Activated gamma-delta T cell treated with Interleukin-2 at 50 U/mL for 16 hours (primary cell): ENCODE results near the gene PRDM12.

Experiments
- DNase-seq: peaks from one replicate; pipeline ENCODE4 v3.0.0-alpha.2; 2020

The PRDM12 gene

DNA sequence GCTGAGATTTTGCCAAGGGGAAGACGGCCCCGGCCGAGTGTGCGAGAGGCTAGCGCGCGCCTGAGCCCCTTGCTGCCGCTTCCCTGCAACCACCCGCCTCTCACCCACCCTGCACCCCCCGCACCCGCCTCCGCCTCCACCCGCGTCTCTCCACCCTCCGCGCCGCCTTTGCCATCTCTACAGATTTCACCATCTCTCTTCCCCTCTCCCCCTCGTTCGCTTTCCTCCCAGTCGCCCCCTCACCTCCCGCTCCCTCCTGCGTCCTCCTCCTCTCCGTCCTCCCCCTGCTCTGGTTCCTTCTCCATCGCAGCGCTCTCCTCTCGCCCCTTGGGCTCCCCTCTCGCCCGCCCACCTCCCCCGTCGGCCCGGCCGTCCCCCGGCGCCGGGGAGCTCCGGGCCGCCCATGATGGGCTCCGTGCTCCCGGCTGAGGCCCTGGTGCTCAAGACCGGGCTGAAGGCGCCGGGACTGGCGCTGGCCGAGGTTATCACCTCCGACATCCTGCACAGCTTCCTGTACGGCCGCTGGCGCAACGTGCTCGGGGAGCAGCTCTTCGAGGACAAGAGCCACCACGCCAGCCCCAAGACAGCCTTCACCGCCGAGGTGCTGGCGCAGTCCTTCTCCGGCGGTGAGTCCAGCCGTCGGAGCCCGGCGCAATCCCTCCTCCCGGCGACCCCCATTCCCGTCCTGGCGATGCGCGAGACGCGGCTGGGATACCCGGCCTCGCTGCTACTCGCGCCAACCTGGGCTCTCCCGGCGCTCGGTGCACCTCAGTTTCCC lies at the start of gene PRDM12:
Gene PRDM12, plus strand, starts transcription at position 344 of the 778 bp plus-strand sequence. Its CDS starts 60 bp downstream, at position 404.
- DNase-seq = no peak

DNA sequence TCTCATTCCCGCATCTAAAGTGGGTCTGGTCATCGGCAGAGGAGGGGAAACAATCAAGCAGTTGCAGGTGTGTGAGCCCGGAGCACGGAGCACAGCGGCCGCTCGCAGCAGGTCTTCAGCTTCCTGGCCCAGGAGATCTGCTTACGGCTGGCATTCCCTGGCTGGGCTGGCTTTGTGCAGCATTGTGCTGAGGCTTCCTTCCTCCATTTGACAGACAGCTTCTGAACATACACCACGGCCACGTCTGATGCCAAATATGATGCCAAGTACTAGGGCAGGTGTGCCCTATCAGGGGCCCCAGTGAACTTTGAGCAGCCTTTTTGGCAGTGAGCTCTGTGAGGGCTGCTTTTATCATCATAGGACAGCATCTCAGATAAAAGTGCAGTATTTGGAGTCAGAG lies 47.9 kb upstream of the PRDM12 start:
- no peak for DNase-seq

DNA sequence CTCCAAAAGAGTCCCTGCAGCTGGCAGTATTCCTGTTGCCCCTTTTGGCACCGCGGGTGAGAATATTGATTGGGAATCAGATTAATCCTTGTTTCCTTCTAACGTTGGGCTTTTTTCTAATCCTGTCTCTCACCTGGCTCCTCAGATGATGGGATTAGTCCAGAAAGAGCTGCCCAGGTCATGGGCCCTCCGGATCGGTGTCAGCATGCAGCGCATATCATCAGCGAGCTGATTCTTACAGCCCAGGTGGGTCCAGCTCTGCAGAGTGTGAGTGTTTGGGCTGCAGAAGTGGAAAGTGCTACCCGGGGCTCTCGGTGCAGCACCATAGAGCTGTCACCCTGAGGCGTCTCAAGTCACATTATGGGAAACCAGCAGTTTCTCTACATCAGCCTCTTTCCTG lies 40.9 kb upstream of the PRDM12 start:
- no peak for DNase-seq

DNA sequence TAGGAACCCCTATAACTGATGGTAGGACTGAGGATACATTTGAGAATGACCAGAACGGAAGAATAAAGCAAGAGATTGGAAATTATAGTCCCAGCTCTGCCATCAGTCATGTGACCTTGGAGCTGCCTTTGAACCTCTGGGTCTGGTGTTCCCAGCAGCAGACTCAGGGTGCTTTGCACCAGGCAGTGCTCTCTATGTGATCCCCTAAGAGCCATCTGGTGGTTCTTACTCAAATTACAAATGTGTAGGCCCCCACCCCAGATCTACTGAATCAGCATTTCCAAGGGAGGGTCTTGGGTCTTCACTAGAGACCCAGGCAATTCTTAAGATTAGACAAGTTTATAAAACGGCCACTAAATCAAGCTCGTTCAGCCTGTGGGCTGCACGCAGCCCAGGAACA lies 40.2 kb upstream of the PRDM12 start:
- no peak for DNase-seq

DNA sequence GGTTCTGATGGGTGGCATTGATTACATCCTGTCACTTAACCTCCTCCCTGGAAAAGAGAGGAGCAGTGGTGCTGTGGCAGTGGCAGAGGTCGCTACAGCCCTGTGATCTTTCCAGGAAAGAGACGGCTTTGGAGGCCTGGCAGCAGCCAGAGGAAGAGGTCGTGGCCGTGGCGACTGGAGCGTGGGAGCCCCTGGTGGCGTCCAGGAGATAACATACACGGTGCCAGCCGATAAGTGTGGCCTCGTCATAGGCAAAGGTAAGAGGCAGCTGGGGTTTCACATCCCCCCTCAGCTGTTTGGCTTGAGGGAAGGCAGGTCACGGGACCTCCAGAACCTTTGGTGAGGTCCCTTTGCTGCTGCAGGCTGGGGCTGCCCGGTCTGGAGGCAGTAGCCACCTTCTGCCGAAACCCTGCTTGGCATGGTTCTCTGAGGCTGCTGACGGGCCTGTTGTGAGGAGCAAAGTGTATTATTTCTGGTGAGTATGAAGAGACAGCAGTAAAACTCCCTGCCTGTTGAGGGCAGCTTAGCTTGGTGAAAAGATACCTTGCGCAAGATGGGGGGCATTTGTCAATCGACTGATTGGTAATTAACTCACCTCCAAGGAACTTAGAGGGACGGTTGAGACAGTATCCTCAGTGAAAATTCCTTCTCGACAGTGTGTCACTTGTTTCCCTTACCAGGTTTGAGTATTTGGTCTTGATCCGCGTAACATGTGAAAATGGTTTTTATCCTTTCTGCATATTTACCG lies 38.0 kb upstream of the PRDM12 start:
- no peak for DNase-seq

DNA sequence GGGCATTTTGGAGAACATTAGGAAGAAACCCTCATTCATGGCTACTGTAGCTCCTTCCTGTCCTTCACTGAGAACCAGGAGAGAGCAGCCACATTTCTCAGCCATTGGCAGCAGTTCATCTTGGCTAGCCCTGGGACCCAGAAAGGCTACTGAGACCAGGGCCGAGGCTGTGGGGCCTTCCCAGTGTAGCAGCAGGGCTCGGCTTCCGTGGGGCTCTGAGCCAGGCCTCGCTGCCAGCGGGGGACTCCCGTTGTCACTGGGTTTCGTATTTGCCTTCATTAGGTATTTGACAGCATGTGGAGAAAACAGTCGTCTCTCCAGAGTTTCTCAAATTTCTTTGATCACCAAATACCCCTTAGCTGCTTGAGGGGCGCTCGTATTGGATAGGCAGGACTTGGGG lies 37.3 kb upstream of the PRDM12 start:
- no peak for DNase-seq

DNA sequence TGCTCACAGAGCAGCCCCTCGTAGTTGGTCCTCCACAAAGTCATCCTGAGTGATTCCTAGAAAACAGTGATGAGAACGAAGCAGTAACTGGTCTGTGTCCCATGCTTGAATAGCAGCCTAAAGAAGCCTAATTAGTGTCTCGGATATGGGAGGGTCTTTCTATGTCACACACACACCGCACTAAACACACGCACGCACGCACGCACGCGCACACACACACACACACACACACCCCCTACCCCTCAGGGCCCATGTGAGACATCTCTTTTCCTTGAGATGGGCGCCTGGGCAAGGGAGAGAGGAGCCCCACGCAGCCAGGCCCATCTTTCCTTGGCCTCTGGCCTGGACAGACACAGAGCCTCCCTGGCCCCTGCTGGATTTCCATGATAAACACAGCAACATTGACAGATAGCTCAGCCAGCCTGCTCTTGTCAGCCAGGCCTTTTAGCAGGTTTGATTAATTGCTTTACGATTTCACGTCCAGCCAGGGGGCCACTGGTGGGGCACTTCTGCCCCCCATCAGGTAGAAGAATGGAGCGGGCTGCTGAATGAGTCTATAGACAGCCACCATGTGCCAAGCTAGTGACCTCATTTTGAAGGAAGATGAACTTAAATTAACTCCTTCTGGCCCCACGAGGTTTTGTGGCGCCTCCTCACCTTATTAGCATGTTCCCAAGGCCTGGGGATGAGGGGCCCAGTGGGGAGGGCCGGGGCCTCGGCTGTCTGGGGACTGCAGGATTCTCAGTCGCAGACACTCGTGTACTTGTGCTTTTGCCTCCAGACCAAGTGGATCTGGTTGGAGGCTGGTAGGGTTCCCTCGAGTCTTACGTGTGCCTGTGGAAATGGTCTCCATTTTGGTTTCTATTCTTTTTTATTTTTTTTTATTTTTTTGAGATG lies 36.2 kb upstream of the PRDM12 start:
- no peak for DNase-seq

DNA sequence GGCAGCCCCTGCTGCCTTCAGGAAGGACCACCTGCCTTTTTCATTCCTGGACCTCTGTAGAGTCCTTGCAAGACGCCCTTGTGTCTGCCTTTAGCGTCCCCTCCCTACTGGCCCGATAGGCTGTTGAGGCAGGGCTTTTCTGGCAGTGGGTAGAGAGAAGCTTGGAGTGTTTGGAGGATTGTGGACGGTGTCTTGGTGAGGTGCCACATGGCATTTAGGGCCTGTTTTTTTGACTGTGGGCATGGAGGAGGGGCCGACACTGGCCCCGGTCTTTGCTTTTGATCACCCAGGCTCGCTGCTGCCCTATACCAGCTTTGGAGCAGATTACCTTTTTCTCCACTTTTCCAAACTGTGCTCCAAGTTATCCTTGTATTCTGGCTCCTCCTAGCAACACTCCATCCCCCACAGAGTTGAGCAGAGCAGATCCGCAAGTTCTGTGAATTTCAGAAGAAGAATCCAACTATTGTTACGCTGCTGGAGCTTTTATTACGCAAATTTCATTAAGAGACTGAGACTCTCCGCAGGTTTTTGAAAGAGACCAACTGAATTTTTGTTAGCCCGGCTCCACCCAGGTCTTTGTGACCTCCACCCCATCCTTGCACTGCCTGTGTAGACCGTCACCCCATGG lies 34.8 kb upstream of the PRDM12 start:
- no peak for DNase-seq

DNA sequence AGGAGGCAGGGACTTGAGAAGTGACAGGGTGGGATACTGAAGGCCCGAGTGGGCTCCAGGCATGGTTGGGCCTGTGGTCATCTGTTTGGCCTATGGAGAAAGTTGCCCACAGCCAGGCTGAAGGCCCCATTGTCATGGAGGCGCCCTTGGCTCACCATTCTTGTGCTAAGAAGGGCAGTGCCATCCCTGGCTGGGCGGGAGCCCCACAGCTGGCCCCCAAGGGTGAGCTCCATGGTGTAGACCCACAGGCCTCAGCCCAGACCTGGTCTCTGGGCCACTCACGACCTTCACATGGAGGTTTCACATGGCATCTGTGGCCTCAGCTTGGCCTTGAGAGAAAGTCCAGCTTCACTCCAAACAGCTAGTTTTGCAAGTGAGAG lies 34.3 kb upstream of the PRDM12 start:
- no peak for DNase-seq

DNA sequence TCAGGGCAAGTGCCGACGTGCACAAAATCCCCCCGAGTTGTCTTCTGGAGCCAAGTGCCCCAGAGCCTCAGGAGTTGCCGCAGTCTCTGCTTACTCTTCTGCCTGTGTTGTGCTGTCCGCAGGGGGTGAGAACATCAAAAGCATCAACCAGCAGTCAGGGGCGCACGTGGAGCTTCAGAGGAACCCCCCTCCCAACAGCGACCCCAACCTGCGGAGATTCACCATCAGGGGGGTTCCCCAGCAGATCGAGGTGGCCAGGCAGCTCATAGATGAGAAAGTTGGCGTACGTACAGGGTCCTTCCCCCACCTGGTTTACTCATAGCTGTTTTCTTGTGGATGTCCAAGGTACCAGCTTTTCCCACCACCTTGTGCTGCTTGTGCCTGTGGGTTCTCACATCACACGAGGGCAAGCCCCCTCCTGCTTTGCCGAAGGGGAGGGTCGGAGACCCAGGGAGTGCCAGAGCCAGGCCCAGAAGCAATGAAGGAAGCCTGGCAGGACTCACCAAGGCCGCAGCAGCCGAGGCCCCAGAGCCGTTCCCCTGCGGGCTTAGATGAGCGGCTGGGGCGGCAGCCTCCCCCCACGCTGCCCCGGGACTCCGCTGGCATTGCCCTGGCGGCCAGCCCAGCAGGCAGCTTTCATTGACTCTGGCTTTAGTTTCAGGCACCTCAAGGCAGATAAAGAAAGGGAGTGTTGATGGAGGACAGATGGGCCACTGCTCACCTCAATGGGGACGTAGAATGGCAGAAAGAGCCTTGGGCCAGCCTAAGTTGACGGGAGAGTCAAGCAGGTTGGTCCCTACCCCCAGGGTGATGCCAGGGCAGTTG lies 33.7 kb upstream of the PRDM12 start:
- no peak for DNase-seq

DNA sequence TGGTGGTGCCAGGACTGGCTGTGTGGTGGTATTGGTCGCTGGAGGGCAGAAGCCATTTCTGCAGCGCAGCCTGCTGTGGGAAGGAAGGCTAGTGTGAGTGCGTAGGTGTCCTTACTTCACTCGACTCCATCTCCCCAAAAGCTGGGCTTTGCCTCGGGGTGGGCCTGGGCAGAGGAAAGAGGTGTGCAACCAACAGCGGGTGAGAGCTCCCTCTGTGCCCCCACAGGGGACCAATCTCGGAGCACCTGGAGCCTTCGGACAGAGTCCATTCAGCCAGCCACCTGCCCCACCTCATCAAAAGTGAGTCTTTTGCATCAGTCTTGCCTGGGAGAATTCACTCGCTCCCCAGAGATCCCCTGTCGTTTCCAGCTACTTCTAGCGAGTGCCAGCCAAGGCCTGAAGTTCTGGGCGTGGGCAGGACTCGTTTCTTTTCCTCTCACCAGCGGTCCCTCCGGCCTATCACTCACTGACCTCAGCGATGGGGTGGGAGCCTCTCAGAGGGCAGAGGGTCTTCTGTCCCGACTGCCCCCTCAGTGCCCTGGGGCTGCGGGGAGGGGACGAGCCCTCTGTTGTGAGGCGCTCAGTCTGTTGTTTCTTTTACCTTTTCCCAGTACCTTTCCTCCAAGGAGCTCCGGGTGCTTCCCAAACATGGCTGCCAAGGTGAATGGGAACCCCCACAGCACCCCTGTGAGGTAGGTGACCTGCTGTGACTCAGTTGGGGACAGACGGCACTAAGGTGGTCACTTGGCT lies 32.9 kb upstream of the PRDM12 start:
- DNase-seq = no peak

DNA sequence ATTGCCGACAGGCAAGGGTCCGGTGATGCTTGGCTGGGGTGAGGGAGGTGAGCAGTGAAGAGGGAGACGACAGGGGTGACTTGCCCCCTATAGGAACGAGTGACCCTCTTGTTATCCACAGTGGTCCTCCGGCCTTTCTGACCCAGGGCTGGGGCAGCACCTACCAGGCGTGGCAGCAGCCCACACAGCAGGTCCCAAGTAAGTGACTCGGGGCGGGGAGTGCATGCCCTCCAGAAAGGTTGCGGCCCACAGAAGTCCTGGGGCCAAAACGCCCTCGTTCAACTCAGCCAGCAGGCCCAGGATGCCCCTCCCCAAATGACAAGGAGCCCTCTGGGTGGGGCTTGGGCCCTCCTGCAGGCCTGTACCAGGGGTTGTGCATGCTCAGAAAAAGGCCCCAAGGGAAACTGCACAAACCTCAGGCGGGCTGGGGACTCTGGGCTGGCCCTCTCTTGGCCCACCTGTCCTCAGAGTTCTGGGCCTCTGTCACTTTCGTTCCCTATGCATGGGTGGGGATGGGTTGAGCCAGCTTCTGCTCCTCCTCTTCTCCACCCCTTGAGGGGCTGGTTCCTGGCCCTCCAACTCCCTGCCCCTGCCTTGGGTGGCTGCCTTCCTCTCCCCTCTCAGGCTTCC lies 32.2 kb upstream of the PRDM12 start:
- DNase-seq = no peak

DNA sequence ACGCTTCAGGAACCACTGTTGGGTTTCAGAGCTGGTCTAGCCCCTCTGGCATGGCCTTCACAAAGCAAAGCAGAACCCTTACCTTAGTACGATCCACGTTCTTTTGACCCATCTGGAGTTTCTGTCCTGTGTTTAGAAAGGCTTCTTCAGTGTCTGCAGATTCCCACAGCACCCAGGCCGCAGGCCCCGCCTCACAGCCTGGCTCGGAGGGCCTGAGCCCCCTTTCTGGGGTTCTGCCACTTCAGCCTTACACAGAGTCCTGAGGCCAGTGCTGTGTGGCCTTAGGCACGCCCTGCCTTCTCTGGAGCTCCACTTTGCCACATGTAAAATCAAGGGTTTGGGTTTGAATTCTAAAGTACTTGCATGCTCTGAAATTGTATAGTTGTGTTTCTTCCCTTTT lies 31.6 kb upstream of the PRDM12 start:
- DNase-seq = no peak

DNA sequence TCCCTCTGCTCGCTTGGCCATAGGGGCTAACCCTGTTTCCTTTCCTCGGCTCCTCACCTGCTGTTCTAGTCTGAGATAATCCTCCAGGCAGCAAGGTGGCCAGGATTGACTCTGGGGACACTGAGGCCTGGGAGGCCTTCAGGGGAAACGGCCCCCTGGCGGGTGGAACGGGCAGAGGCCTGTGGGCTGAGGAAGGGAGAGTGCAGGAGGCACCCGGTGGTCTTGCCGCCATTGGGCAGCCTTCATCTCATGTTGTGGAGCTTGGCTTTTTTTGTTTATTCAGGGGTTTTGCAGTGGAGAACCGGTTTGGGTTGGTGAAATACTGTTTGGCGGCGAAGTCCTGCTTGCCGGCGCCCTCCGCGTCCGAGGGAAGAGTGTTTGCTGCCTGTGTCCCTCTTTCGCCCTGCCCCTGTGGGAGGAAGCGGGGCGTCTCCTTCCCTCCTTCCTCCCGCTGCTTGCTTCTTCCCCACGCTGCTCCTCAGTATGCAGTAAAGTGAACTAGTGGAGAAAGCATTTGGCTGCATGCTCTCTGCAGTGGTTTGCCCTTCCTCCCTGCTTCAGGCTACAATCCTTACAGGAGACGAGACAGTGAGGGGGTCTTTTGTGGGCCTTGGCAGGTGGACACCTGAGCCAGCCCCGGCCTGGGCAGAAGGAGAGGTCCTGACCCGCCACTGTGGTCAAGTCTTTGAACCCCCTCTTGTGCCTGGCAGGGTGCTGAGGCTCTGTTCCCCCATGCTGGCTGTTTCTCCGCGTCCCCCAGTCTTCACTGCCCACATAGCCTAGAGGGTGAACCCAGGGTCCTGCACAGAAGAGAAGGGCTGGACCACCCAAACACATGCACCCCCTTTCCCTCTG lies 30.8 kb upstream of the PRDM12 start:
- DNase-seq = no peak

DNA sequence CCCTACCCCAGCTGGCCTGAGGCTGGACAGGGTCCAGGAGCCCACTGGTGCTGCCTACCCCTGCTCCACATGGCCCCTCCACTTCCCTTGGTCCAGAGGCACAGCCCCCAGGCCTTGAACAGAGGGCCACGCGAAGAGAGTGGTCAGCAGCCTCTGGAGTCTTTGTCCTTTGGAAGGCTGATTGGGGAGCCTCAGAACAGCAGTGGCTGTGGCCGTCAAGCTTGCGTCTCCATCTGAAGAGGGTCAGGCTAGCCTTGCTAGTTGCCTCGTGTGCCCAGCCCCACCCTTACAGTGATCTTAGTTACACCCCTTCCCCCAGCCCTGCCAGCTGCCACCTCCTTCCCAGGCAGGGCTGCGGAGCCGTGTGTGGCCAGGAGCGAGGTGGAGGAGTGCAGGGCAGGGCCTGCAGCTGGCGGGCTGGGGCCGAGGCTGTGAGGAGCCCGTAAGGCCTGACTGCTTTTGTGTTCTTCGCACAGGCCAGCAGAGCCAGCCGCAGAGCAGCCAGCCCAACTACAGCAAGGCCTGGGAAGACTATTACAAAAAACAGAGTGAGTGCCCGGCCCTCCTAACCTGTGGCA lies 30.1 kb upstream of the PRDM12 start:
- no peak for DNase-seq

DNA sequence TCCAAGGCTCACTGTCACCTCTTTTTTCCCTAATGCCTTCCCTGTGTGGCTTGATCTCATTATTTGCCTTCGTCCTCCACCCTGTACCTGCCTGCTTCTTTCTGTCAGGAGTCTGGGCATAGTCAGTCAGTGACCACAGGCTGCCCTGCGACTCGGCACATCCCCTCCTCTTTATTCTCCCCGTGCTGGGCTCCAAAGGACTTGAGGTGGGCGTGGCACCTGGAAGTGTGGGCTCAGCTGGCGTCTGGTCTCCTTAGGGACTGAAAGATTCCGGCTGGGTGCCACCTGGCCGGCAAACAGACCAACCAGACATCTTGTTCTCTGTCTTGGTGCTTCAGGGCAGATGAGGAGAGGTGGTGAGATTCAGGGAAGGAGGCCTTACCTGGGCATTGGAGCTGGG lies 29.6 kb upstream of the PRDM12 start:
- DNase-seq = no peak

DNA sequence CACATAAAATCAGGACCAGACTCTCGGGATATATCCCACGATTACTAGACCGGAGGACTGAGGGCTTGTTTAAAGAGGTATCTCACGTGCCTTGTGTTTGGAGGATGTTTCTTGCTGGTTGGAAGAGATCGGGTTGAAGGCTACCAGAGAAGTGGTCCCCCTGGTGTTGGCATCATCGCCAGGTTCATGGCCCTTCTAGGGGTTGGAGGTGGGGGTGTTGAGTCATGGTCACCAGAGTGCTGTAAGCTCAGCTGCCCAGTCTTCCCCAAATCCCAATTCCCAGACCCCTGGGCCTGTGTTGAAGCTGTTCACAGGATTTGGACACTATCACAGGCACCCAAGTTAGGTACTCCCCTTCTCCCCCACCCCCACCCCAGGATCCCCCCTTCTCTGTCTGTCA lies 29.1 kb upstream of the PRDM12 start:
- no peak for DNase-seq

DNA sequence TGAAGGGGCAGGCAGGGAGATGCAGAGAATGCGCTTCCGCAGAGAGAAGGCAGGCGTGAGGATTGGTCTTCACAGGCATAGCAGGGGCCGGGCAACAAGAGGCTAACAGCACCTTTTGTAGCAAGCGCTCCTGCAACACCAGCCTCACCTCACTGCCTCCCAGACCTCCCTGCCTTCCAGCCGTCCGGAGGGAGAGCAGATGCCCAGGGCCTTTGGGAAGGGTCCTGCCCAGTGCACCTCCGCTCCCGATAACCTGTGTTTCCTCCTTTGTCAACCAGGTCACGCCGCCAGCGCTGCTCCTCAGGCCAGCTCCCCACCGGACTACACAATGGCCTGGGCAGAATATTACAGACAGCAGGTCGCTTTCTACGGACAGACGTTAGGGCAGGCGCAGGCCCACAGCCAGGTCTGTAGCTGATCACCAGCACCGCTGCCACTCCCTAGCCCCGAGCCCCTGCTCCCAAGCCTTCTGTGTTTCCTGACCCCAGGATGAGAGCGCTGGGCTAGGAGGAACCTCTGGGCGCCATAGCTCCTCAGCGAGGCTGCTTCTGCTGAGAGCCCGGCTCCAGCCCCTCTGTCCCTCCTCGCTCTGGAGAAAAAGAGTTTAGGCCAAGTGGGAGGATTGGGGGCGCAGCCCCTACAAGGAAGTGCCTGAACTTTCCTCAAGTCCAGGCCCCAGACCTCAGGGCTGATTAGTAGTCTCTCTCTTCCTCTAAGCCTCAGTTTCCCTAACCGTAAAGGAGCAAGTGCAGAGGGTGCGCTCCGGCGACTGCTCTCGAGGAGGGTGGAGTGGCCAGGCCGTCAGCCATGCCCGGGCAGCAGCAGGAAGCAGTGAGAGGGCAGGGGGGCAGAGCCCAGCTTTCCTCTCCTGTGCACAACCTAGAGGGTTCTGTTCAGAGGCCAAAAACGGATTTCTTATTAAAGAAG lies 28.4 kb upstream of the PRDM12 start:
- no peak for DNase-seq
